Activated naive CD4-positive, alpha-beta T cell treated with anti-CD3 and anti-CD28 coated beads, Interleukin-2, amount 50 U/mL, for 24 hours (primary cell): Measurements from ENCODE around the gene CETP.
A peak's percentile ranks its signal among the peaks of the same experiment; 100 is the strongest.

Experiments used
- H3K27ac Mint-ChIP-seq: one replicate; pipeline ENCODE4 v1.8.0; 2021; ENCODE audit warnings: mild to moderate bottlenecking, mixed read lengths
- H3K27me3 Mint-ChIP-seq: one replicate; pipeline ENCODE4 v1.8.0; 2021; ENCODE audit warnings: mixed read lengths
- H3K36me3 Mint-ChIP-seq: one replicate; pipeline ENCODE4 v1.8.0; 2021; ENCODE audit warnings: mixed read lengths
- H3K4me1 Mint-ChIP-seq: one replicate; pipeline ENCODE4 v1.8.0; 2021; ENCODE audit warnings: mixed read lengths
- H3K4me3 Mint-ChIP-seq: one replicate; pipeline ENCODE4 v1.8.0; 2021; ENCODE audit warnings: mild to moderate bottlenecking, mixed read lengths
- H3K9me3 Mint-ChIP-seq: one replicate; pipeline ENCODE4 v1.8.0; 2021; ENCODE audit warnings: mixed read lengths

The CETP gene

DNA sequence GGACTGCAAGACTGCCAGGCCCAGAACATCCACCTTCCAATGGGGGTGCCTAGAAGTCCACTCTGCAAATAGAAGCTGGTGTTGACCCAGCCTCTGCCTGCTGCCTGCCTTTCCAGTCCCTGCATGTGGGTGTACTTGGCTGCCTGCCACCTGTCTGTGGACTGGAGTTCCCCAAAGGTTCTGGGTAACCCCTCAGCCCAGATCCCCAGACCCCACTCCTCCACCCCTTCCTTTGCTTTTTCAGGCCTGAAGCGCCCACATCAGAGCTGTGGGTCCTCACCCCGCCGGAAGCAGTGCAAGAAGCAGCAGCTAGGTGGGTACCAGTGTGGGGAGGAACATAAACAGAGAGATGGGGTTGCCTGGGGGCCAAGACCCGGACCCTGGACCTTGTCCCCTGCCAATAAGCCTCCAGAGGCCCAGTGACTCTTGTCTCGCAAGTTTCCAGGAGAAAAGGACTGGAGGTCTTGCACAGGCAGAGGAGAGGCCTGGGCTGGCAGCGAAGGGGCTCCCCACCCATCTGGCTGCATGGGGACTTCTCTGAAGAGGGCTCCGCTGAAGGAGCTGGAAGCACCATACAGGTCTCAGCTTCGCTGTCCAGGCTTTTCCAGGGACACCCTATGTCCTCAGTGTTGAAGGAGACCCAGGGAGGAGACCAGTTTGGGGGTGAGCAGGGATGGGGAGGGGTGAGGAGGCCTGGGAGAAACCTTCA, 61.9 kb downstream of the CETP start:
- Mint-ChIP-seq H3K9me3 (no peaks in the 10 kb centered on the region), H3K4me1 (peaks cover 88% of the 10 kb centered on the region), H3K27ac (peak overlapping the region; percentile 83), H3K36me3 (peaks cover 31% of the 10 kb centered on the region), H3K27me3 (no peaks in the 10 kb centered on the region), H3K4me3 (peak overlapping the region; percentile 58)

DNA sequence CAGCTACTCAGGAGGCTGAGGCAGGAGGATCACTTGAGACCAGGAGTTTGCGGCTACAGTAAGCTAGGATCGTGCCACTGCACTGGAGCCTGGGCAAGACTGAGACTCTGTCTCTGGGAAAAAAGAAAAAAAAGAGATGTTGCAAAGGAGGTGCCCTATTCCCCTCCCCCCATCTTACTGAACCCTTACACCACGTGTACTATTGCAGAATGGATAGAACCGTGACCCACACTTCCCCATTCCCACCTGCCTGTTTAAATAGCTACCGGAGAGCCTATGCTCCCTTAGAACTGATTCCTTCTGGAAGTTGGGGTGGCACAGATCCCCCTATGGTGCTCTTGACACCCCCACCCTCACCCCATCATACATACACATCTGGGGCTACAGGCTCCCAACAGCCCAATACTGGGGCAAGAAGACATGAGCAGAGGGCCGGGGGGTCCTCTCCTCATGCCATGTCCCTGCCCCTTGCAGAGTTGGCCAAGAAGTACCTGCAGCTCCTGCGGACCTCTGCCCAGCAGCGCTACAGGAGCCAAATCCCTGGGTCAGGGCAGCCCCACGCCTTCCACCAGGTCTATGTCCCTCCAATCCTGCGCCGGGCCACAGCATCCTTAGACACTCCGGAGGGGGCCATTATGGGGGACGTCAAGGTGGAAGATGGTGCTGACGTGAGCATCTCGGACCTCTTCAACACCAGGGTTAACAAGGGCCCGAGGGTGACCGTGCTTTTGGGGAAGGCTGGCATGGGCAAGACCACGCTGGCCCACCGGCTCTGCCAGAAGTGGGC, 63.3 kb downstream of the CETP start:
- no peaks in the 10 kb centered on the region for H3K9me3 Mint-ChIP-seq
- H3K27ac Mint-ChIP-seq: peak overlapping the region; percentile 70
- no peaks in the 10 kb centered on the region for H3K27me3 Mint-ChIP-seq
- H3K36me3 Mint-ChIP-seq: peaks cover 33% of the 10 kb centered on the region
- H3K4me1 Mint-ChIP-seq: peaks cover 80% of the 10 kb centered on the region
- H3K4me3 Mint-ChIP-seq: peak overlapping the region; percentile 26

DNA sequence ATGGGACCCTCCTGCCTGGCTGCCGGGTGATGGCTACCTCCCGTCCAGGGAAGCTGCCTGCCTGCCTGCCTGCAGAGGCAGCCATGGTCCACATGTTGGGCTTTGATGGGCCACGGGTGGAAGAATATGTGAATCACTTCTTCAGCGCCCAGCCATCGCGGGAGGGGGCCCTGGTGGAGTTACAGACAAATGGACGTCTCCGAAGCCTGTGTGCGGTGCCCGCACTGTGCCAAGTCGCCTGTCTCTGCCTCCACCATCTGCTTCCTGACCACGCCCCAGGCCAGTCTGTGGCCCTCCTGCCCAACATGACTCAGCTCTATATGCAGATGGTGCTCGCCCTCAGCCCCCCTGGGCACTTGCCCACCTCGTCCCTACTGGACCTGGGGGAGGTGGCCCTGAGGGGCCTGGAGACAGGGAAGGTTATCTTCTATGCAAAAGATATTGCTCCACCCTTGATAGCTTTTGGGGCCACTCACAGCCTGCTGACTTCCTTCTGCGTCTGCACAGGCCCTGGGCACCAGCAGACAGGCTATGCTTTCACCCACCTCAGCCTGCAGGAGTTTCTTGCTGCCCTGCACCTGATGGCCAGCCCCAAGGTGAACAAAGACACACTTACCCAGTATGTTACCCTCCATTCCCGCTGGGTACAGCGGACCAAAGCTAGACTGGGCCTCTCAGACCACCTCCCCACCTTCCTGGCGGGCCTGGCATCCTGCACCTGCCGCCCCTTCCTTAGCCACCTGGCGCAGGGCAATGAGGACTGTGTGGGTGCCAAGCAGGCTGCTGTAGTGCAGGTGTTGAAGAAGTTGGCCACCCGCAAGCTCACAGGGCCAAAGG, 64.4 kb downstream of the CETP start:
- Mint-ChIP-seq H3K27me3 (no peaks in the 10 kb centered on the region), H3K4me1 (peaks cover 78% of the 10 kb centered on the region), H3K9me3 (no peaks in the 10 kb centered on the region), H3K36me3 (peaks cover 32% of the 10 kb centered on the region), H3K4me3 (no peak overlapping the region), H3K27ac (peak overlapping the region; percentile 83)

DNA sequence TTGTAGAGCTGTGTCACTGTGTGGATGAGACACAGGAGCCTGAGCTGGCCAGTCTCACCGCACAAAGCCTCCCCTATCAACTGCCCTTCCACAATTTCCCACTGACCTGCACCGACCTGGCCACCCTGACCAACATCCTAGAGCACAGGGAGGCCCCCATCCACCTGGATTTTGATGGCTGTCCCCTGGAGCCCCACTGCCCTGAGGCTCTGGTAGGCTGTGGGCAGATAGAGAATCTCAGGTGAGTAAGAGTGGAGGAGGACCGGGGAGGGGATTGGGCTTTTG, 65.0 kb downstream of the CETP start:
- H3K4me3 Mint-ChIP-seq: no peak overlapping the region
- H3K27ac Mint-ChIP-seq: peak overlapping the region; percentile 83
- H3K27me3 Mint-ChIP-seq: no peaks in the 10 kb centered on the region
- H3K36me3 Mint-ChIP-seq: peaks cover 32% of the 10 kb centered on the region
- peaks cover 78% of the 10 kb centered on the region for H3K4me1 Mint-ChIP-seq
- no peaks in the 10 kb centered on the region for H3K9me3 Mint-ChIP-seq

DNA sequence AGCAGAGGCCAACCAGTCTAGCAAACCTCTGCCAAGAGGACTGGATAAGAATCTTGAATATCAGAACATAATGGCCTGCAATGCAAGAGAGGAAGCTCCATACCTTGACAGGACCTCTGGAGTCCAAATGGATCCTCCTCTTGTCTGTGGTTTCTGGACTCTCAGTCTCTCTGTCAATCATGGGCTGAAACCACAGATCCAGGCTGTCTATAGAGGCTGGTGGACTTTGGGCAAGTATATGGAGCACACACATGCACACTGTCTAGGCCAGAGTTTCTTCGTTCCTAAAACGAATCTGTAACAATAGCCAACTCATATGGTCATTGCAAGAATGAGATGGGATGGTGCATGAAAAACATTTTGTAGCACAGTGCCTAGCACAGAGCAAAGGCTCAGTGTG, 65.3 kb downstream of the CETP start:
- no peak overlapping the region for H3K4me3 Mint-ChIP-seq
- no peaks in the 10 kb centered on the region for H3K27me3 Mint-ChIP-seq
- H3K9me3 Mint-ChIP-seq: no peaks in the 10 kb centered on the region
- peaks cover 30% of the 10 kb centered on the region for H3K36me3 Mint-ChIP-seq
- peaks cover 78% of the 10 kb centered on the region for H3K4me1 Mint-ChIP-seq
- peak overlapping the region; percentile 83 for H3K27ac Mint-ChIP-seq

DNA sequence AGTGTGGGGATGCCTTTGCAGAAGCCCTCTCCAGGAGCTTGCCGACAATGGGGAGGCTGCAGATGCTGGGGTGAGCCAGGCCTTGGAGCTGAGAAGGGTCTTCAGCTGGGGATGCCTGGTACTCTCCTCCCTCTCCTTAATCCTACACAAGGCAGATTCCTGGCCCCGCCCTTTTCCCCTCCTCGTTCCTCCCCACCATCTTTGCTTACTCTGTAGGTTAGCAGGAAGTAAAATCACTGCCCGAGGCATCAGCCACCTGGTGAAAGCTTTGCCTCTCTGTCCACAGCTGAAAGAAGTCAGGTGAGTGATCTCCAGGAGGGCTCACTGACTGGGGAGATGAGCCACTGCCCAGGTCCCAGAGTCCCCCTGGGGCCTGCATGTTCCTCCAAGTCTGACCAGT, 66.3 kb downstream of the CETP start:
- peaks cover 72% of the 10 kb centered on the region for H3K4me1 Mint-ChIP-seq
- H3K27ac Mint-ChIP-seq: no peak overlapping the region
- peaks cover 26% of the 10 kb centered on the region for H3K36me3 Mint-ChIP-seq
- H3K27me3 Mint-ChIP-seq: no peaks in the 10 kb centered on the region
- H3K9me3 Mint-ChIP-seq: no peaks in the 10 kb centered on the region
- H3K4me3 Mint-ChIP-seq: no peak overlapping the region

DNA sequence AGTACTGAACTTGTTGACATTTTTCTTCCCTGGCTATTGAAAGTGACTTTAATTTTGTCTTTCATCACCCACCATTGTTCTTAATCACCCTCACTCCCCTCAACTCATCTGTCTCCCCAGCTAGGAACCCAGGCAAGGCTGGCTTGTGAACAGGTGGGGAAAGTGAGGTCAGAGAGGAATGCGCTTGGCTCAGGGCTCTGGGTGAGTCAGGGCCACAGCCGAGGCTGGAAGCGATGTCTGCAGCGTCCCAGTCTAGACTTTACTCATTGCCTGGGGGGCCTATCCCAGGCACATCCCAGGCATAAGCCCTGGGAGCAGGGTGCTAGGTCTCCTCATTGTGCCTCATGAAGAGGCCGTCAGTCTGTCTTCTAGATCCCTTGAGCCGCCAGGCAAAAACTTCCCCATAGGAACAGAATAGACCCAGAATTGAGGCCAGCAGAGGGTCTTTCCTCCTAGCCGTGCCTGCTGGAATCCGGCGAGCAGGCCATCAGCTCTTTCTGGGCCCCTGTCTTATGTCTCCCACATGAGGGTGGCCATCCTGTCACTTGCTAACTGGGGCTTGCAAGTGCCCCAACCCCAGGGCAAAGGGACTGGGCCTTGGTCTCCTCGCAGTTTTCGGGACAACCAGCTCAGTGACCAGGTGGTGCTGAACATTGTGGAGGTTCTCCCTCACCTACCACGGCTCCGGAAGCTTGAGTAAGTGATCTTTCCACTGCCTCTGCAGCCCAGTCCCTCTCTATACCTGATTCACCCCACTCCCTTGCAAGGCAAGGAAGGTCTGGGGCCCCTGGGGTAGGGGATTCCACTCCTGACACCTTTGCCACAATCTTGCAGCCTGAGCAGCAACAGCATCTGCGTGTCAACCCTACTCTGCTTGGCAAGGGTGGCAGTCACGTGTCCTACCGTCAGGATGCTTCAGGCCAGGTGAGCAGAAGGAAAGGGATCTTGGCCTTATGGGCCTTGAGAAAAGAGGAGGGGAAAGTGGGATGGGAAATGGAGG, 67.7 kb downstream of the CETP start:
- H3K4me3 Mint-ChIP-seq: no peak overlapping the region
- no peaks in the 10 kb centered on the region for H3K27me3 Mint-ChIP-seq
- peaks cover 24% of the 10 kb centered on the region for H3K36me3 Mint-ChIP-seq
- H3K9me3 Mint-ChIP-seq: no peaks in the 10 kb centered on the region
- peaks cover 62% of the 10 kb centered on the region for H3K4me1 Mint-ChIP-seq
- no peak overlapping the region for H3K27ac Mint-ChIP-seq

DNA sequence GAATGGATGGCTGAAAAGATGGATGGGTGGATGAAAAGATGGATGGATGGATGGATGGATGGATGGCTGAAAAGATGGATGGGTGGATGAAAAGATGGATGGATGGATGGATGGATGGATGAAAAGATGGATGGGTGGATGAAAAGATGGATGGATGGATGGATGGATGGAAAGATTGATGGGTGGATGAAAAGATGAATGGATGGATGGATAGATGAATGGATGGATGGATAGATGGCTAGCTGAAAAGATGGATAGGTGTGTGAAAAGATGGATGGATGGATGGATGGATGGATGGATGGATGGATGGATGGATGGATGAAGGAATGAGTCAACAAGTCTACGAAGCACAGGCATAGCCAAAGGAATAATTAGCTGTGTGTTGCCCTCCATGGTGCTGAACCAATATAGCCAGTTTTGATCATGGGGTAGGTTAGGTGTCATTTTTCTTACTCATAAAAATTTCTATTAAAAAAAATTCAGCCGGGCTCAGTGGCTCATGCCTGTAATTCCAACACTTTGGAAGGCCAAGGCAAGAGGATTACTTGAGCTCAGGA, 68.7 kb downstream of the CETP start:
- H3K9me3 Mint-ChIP-seq: no peaks in the 10 kb centered on the region
- H3K4me3 Mint-ChIP-seq: no peak overlapping the region
- H3K36me3 Mint-ChIP-seq: peaks cover 28% of the 10 kb centered on the region
- H3K27ac Mint-ChIP-seq: peak overlapping the region; percentile 71
- no peaks in the 10 kb centered on the region for H3K27me3 Mint-ChIP-seq
- H3K4me1 Mint-ChIP-seq: peaks cover 58% of the 10 kb centered on the region

DNA sequence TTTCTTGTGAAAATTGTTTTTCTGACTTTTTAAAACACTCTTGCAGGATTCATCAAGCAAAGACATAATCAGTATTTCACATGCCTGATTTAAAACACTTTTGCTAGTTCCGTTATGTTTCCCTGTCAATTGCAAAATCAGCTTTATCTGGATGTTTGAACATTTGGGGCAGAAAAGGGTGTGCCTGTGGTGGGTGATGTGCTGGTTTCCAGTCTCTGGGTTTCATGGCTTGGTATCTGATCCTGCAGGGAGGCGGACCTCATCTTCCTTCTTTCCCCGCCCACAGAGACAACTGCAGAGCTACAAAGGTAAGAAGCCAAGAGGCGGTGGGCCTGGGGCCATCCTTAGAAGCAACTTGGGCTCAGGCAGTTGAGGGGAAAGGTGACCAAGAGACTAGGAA, 69.4 kb downstream of the CETP start:
- H3K36me3 Mint-ChIP-seq: peaks cover 32% of the 10 kb centered on the region
- peak overlapping the region; percentile 74 for H3K27ac Mint-ChIP-seq
- H3K4me3 Mint-ChIP-seq: no peak overlapping the region
- no peaks in the 10 kb centered on the region for H3K27me3 Mint-ChIP-seq
- no peaks in the 10 kb centered on the region for H3K9me3 Mint-ChIP-seq
- H3K4me1 Mint-ChIP-seq: peaks cover 59% of the 10 kb centered on the region

DNA sequence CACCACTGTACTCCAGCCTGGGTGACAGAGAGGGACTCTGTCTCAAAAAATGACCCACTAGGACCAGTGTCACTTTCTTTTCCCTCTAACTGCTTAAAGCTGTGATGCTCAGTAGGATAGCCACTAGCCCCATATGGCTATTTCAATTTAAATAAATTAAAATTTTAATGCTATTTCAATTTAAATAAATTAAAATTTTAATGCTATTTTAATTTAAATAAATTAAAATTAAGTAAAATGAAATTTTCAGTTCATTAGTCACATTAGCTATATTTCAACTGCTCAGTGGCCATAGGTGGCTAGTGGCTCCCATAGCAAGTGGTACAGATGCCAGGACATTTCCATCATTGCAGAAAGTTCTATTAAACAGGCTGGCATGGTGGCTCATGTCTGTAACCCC, 70.6 kb downstream of the CETP start:
- Mint-ChIP-seq H3K4me1 (peaks cover 59% of the 10 kb centered on the region), H3K4me3 (no peak overlapping the region), H3K27me3 (no peaks in the 10 kb centered on the region), H3K27ac (no peak overlapping the region), H3K36me3 (peaks cover 31% of the 10 kb centered on the region), H3K9me3 (no peaks in the 10 kb centered on the region)

DNA sequence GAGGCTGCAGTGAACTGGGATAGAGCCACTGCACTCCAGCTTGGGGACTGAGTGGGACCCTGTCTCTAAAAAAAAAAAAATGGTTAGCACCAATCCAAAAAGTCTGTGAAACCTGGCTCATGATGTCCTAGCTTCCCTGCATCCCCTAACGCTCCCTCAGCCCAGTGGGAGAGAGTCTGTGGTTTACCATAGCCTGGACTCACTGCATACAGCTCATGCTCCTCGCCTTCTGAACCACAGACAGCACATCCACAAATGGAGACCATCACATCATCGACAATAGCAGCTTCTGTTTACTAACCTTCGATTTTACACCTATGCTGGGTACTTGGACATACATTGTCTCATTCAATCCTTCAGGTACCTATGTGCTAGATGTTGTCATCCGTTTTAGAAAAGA, 71.2 kb downstream of the CETP start:
- Mint-ChIP-seq H3K27ac (peak overlapping the region; percentile 83), H3K9me3 (no peaks in the 10 kb centered on the region), H3K27me3 (no peaks in the 10 kb centered on the region), H3K36me3 (peaks cover 30% of the 10 kb centered on the region), H3K4me1 (peaks cover 59% of the 10 kb centered on the region), H3K4me3 (no peak overlapping the region)
